Measurements from ENCODE around the gene STX8. TPM values are rescaled to one million over a fixed set of nuclear protein-coding genes. Genes with fewer than 3 reads are reported as not detected.

Gene STX8
- total RNA-seq, 4 donors from 2014 or later, result 22.0 to 67.3 (median 46.5) TPM

DNA sequence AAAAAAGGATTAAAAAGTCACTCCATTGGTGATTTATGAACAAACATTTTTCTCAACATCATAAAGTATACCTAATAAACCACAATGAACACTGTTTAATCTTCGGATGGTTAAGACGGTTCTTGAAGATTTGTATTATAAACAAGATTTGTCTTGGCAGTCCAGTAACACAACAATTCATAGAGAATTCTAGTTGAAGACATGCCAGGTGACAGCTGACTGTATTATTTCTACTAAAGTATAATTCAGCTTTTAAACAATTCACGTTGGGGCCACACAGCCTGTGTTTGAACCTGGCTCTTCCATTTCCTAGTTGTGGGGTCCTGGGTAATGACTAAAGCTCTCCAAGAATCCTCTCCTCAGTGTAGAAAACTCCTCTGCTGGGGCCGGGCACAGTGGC is 22.0 kb downstream of the STX8 start:
- Histone ChIP-seq H3K27me3 (no peaks in the 10 kb centered on the region), H3K4me3 (no peak overlapping the region), H3K36me3 (no peaks in the 10 kb centered on the region), H3K9me3 (no peaks in the 10 kb centered on the region), H3K27ac (no peak overlapping the region), H3K4me1 (no peaks in the 10 kb centered on the region)
- intact Hi-C loops (cut with DNase I; ENCODE audit: low total_unique reads), result no loop called here
- DNase-seq, result no peak
- no peak for TF ChIP-seq POLR2A (IDR thresholded peaks at IDR 0.05)
- TF ChIP-seq, protein P1, sequence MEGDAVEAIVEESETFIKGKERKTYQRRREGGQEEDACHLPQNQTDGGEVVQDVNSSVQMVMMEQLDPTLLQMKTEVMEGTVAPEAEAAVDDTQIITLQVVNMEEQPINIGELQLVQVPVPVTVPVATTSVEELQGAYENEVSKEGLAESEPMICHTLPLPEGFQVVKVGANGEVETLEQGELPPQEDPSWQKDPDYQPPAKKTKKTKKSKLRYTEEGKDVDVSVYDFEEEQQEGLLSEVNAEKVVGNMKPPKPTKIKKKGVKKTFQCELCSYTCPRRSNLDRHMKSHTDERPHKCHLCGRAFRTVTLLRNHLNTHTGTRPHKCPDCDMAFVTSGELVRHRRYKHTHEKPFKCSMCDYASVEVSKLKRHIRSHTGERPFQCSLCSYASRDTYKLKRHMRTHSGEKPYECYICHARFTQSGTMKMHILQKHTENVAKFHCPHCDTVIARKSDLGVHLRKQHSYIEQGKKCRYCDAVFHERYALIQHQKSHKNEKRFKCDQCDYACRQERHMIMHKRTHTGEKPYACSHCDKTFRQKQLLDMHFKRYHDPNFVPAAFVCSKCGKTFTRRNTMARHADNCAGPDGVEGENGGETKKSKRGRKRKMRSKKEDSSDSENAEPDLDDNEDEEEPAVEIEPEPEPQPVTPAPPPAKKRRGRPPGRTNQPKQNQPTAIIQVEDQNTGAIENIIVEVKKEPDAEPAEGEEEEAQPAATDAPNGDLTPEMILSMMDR (IDR thresholded peaks at IDR 0.05), result no peak

DNA sequence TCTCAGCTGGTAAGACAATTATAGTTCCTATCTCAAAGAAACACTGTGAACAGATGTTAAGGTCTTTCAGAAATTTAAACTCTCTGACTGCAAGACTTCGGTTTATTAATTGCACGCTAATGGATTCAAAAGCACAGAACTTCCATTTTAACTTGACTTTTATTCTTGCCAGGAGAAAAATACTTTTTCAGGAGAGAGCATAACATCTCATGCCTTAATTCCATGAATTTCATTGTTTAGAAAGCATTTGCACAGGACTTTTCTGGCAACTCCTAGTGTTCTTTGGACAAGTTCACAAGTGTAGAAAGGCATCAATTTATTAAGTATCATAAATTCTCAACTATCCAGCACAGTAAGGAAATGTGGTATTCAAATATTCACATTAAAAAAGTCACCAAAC is 22.4 kb downstream of the STX8 start:
- Histone ChIP-seq H3K9me3 (no peaks in the 10 kb centered on the region), H3K27me3 (no peaks in the 10 kb centered on the region), H3K27ac (no peak overlapping the region), H3K4me1 (no peaks in the 10 kb centered on the region), H3K4me3 (no peak overlapping the region), H3K36me3 (no peaks in the 10 kb centered on the region)
- intact Hi-C loops (cut with DNase I; ENCODE audit: low total_unique reads), result no loop called here
- DNase-seq, result no peak
- TF ChIP-seq, protein P1 (IDR thresholded peaks at IDR 0.05), result no peak
- no peak for TF ChIP-seq POLR2A (IDR thresholded peaks at IDR 0.05)

DNA sequence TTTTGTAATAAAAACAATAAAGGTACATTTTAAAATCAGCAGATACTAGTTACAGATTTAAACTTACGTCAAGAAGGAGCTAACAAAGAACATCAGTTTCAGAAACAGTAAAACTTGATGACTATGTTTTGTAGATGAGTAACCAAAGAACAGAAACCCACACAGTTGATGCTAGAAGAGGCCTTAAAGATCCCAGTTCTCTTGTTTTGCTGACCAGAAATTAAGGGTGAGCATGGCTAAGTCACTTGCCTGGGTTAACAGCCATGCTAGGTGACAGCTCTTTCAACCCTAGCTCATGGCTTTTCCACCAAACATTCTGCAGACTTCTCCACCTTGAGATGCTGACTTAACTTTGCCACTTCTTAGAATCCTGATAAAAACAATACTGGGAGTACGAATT is 26.4 kb downstream of the STX8 start:
- no peak overlapping the region for H3K27ac ChIP-seq
- H3K4me1 ChIP-seq, result no peaks in the 10 kb centered on the region
- TF ChIP-seq, protein P1 (IDR thresholded peaks at IDR 0.05), result no peak
- TF ChIP-seq POLR2A (IDR thresholded peaks at IDR 0.05), result no peak
- H3K9me3 ChIP-seq, result no peaks in the 10 kb centered on the region
- H3K4me3 ChIP-seq, result no peak overlapping the region
- intact Hi-C loops (cut with DNase I; ENCODE audit: low total_unique reads), result no loop called here
- no peaks in the 10 kb centered on the region for H3K36me3 ChIP-seq
- H3K27me3 ChIP-seq, result no peaks in the 10 kb centered on the region
- no peak for DNase-seq

DNA sequence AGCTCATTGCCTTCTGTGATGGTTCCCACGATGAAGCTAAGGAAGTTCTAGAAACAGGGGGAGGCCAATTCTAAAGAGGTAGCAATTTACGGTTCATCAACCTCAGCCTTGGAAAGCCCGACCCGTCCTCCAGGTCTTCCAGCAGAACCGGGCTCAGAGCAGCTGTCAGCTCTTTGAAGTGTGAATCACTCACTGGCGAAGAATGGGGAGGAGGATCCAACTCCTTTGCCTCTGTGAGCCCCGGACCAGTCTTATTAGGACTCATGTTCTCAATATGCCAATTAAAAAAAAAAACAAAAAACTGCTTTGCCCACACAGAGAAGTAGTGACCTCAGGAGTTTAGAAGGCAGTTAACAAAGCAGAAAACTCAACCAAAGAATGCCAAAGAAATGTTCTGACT is 31.4 kb downstream of the STX8 start:
- no peaks in the 10 kb centered on the region for H3K36me3 ChIP-seq
- intact Hi-C loops (cut with DNase I; ENCODE audit: low total_unique reads), result no loop called here
- no peak for TF ChIP-seq POLR2A (IDR thresholded peaks at IDR 0.05)
- H3K4me3 ChIP-seq, result no peak overlapping the region
- no peaks in the 10 kb centered on the region for H3K9me3 ChIP-seq
- H3K27ac ChIP-seq, result no peak overlapping the region
- no peak for DNase-seq
- no peaks in the 10 kb centered on the region for H3K27me3 ChIP-seq
- no peaks in the 10 kb centered on the region for H3K4me1 ChIP-seq

DNA sequence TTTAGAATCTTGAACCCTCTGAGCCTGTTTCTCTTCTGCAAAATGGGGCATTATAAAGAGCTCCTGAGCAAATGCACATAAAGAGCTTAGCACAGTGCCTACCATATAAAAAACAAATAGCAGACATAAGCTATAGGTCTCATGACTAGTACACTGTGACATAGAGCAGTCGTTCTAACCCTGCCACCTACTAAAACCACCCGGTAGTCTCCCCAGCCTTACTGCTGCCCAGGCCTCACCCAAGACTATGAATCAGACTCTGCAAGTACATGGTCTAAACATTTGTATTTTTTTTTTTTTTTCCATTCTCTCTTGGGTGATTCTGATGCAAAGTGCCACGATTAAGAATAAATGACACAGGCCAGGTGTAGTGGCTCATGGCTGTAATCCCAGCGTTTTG is 33.9 kb downstream of the STX8 start:
- no peak for DNase-seq
- Histone ChIP-seq H3K27ac (no peak overlapping the region), H3K9me3 (no peaks in the 10 kb centered on the region), H3K4me1 (no peaks in the 10 kb centered on the region), H3K4me3 (no peak overlapping the region), H3K27me3 (no peaks in the 10 kb centered on the region), H3K36me3 (no peaks in the 10 kb centered on the region)
- no peak for TF ChIP-seq POLR2A (IDR thresholded peaks at IDR 0.05)
- TF ChIP-seq, protein P1 (IDR thresholded peaks at IDR 0.05), result no peak
- intact Hi-C loops (cut with DNase I; ENCODE audit: low total_unique reads), result no loop called here

DNA sequence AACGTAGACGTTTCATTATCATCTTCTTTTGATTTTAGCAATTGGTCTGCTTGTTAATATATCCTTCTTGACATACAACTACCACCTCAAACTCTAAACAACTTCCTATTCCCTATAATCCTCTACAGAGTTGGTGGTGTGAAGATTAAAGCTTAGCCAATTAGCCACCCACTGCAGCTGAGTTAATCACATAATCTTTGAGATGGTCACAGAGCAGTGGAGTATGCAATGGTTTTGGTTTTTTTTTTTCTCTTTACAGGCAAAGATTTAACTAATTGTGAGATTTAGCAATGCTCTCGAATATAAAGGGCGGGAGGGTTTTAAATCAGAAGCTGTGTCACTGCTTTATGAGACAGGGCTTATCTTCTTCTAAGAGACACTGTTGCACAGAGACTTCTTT is 37.0 kb downstream of the STX8 start:
- TF ChIP-seq, protein P1 (IDR thresholded peaks at IDR 0.05), result no peak
- no peak for TF ChIP-seq POLR2A (IDR thresholded peaks at IDR 0.05)

More for the DNA sequence above, 37.0 kb downstream of the STX8 start:
- H3K4me1 ChIP-seq, result no peaks in the 10 kb centered on the region
- DNase-seq, result no peak
- H3K36me3 ChIP-seq, result no peaks in the 10 kb centered on the region
- intact Hi-C loops (cut with DNase I; ENCODE audit: low total_unique reads), result no loop called here
- no peak overlapping the region for H3K4me3 ChIP-seq
- no peaks in the 10 kb centered on the region for H3K27me3 ChIP-seq
- H3K27ac ChIP-seq, result no peak overlapping the region
- H3K9me3 ChIP-seq, result no peaks in the 10 kb centered on the region
